GM19397 (cell line): ENCODE measurements around the gene GPR150.

Experiments
- ATAC-seq: cut with Tn5 transposase; IDR thresholded peaks from one replicate; pipeline ENCODE4 v1.9.1; 2021; ENCODE audit warnings: mild to moderate bottlenecking, moderate library complexity; ENCODE audit not compliant: unreplicated experiment

Gene GPR150

GRCh38 chr5:95647886-95648860 lies 28.3 kb downstream of the GPR150 start:
- ATAC-seq, result no peak

GRCh38 chr5:95649274-95649673 lies 29.4 kb downstream of the GPR150 start:
- ATAC-seq, result no peak

- no peak for ATAC-seq
Measured at GRCh38 chr5:95649842-95650620, 30.1 kb downstream of the GPR150 start.

- no peak for ATAC-seq
Measured at GRCh38 chr5:95652849-95653248, 33.0 kb downstream of the GPR150 start.

- ATAC-seq, result no peak
Measured at GRCh38 chr5:95654196-95654595, 34.3 kb downstream of the GPR150 start.

- no peak for ATAC-seq
Measured at GRCh38 chr5:95655575-95655974, 35.7 kb downstream of the GPR150 start.

- ATAC-seq, result no peak
Measured at GRCh38 chr5:95660060-95660459, 40.2 kb downstream of the GPR150 start.

- ATAC-seq, result no peak
Measured at GRCh38 chr5:95662946-95663345, 43.1 kb downstream of the GPR150 start.

- no peak for ATAC-seq
Measured at GRCh38 chr5:95664204-95664786, 44.4 kb downstream of the GPR150 start.

GRCh38 chr5:95667061-95667618 lies 47.3 kb downstream of the GPR150 start:
- ATAC-seq, result no peak

- no peak for ATAC-seq
Measured at GRCh38 chr5:95667678-95668077, 47.8 kb downstream of the GPR150 start.

- ATAC-seq, result no peak
Measured at GRCh38 chr5:95668216-95668615, 48.3 kb downstream of the GPR150 start.

GRCh38 chr5:95668728-95669127 lies 48.8 kb downstream of the GPR150 start:
- ATAC-seq, result no peak

- ATAC-seq, result no peak
Measured at GRCh38 chr5:95669540-95669939, 49.7 kb downstream of the GPR150 start.

GRCh38 chr5:95669985-95670384 lies 50.1 kb downstream of the GPR150 start:
- ATAC-seq, result no peak

- no peak for ATAC-seq
Measured at GRCh38 chr5:95670568-95670967, 50.7 kb downstream of the GPR150 start.
